HG03097 (cell line): ENCODE data around the gene FOXL2.
"Not testable (repeated sequence)": the region's sequence is repeated elsewhere in the genome, so short reads cannot be mapped to it uniquely, and the experiment has no call there.

Source experiments
- ATAC-seq: cut with Tn5 transposase; IDR thresholded peaks from one replicate; pipeline ENCODE4 v1.9.1; 2021; ENCODE audit not compliant: unreplicated experiment, low FRiP score

The FOXL2 gene

DNA sequence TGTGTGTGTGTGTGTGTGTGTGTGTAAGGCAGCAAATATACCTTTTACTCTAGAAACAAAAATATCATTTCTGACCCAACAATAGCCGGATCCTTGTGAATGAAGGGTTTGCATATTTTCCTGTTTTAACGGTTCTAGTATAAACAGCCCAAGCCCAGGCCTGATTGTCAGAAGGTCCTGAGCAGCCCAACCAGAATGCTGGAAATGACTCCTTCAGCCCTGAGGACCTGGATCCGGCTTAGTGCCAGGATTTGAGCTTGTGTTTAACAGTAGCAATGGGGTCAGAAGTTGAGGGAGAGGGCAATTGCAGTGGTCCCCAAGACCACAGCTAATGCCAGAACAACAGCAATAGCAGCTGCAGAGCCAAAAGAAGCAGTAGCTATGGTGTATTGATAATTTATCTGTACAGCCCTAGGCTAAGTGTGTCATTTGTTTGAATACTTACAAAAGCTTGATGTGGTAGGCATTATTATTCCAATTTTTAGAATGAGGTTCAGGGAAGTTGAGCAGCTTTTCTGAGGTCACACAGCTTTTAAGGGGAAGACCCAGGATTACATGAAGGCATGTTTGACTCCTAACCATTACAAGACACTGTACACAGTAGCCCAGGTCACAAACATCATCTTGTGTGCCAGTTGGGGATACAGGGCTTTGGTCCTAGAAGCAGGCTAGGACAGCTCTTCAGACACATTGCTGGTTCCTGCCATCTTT, 12.8 kb downstream of the FOXL2 start:
- ATAC-seq: no peak

DNA sequence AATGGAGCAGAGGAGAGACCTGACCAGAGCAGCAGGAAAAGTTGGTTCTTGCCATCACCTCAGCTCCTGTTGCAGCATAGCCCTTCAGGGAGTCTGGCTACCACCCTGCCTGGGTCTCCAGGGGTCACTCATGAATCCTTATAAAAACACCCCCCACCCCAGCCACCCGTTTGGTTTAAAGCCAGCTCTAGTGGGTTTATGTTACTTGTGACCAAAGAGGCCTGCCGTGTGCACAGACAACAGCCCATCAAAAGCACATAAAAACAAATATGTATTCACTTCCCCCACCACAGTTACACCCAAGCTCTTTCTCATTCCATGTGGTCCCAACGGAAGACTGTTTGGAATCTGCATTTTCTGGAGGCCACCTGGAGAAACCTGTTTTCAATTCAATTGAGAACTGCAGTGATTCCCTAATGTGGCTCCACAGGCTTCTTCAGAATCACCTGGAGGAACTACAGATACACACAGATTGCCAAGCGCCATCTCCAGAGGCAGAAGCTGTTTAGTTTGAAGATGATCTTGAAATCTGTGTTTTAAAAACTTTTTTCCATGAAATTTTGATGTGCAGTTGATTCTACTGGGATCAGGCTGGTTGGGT, 13.8 kb downstream of the FOXL2 start:
- ATAC-seq: no peak

DNA sequence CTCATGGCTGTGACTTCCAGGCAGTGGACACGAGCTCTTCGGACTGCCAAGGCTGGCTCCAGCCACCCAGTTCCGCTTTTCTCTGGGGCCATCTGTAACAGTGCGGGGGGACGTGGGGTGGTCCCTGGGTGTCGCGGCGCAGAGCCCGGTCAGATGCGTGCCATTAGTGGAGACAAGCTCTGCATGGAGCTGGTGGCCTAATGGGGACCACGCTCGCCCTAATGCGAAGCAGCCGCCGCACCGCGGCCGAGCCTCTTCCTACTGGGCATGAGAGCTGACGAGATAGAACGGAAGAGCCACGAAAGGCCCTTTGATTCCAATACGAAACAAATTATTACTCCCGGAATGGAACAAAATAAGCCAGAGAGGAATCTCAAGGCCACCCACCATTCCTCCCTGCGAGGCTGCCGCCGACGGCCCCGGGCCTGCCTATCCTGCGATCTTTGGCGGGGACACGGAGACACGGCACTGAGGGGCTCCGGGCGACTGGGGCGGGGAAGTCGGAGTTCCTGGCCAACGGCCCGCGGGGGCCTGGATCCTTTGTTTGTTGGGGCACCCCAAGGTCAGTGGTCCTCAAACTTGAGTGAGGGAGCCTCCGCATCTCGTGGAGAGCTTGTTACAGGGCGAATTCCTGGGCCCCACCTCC, 18.1 kb downstream of the FOXL2 start:
- ATAC-seq: no peak

DNA sequence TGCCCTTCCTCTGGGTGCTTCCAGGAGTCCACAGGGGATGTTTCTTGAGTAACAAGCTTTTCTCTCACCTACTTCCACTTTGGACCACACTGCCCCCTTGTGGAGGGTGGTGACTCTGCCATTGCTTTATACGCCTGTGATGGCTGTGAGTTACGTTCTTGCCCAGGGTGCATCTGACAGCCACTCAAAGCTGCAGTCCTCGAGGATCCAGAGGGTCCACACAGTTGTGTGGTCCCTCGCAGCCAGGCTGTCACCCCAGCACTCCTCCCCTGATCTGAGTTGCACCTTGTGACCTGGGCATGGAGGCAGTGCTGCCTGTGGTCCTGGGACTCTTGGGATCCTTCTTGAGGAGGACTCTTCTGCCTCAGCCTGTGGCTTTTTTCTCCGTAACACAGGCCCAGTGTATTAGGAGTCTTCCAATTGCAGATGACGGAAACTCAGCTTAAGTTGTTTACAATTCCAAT, 23.4 kb downstream of the FOXL2 start:
- ATAC-seq: peak; percentile 63

DNA sequence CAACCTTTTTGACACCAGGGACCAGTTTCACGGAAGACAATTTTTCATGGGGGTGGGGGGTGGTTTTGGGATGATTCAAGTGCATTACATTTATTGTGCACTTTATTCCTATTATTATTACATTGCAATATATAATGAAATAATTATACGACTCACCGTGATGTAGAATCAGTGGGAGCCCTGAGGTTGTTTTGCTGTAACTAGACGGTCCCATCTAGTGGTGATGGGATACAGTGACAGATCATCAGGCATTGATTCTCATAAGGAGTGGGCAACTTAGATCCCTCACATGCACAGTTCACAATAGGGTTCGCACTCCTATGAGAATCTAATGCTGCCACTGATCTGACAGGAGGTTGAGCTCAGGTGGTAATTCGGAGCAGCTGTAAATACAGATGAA, 24.5 kb downstream of the FOXL2 start:
- ATAC-seq: not testable (repeated sequence)

DNA sequence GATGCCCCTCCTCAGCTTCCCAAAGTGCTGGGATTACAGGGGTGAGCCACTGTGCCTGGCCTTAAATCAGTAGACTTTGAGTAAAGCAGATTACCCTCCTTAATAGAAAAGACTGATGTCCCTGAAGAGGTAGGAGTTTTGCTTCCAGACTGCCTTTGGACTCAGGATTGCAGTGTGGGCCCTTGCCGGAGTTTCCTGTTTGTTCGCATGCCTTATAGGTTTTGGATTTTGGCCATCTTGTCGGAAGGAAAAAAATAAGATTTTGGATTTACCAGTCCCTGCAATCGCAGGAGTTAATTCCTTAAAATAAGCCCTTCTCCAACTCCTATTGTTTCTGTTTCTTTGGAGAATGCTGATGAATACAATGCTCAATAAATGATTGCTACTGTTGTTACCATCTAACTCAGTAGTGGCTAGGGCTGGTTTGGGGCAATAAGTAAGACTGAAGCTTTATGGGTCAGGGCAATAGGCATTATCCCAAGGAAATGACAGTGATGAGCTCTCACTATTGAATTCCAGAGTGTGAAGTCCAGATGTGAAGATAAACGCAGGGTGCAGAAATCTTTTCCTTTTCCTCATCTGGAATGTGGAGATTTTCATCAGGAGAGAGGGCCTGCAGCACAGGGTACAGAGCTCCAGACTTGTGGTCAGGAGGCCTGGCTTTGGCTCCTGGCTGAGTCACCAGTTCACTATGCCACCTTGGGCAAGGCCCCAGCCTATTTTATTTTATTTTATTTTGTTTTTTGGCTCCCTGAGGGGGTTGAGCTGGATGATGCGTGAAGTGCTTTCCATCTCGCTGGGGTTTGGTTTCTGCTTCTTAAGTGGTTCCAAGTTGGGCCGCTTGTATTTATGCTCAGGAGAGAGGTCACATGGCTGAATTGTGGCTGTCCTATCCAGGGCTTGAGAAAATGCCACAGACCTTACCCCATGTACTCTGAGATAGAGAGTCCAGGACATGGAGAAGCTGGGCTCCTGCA, 25.3 kb downstream of the FOXL2 start:
- ATAC-seq: no peak

DNA sequence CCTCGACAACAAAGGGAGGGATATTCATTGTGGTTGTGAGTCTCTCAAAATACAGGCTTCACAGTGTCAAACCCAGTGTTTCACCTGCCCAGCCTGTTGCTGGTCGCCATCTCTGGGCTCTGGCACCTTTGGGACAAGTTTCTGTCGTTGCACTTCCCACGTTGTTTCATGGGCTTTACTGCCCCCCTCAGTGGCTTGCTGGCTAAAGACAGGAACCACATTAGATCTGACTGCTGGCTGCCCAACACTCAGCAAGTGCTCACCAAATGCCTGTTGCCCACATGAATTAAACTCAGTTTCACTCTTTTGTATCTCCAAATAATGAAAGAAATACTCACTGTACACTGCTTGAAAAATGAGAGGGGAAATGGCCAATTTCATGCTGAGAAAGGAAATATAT, 27.6 kb downstream of the FOXL2 start:
- ATAC-seq: no peak

DNA sequence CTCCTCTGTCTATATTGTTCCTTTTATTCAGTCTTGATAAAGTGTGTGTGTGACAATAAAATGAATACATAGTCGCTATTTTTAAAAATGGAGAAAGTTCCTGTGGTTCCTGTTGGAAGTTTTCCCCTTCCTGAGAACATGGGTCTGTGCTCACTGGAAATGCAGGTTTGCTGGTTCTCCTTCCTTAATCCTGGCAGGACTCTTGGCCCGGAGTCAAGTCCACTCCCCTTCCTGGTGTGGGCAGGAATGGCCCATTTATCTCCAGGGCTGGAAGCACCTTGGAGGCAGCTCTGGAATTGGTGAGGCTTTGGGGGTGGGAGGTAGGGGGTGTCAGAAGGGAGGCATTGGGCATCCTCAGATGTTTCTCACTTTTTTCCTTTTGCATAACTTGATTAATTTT, 30.1 kb downstream of the FOXL2 start:
- no peak for ATAC-seq

DNA sequence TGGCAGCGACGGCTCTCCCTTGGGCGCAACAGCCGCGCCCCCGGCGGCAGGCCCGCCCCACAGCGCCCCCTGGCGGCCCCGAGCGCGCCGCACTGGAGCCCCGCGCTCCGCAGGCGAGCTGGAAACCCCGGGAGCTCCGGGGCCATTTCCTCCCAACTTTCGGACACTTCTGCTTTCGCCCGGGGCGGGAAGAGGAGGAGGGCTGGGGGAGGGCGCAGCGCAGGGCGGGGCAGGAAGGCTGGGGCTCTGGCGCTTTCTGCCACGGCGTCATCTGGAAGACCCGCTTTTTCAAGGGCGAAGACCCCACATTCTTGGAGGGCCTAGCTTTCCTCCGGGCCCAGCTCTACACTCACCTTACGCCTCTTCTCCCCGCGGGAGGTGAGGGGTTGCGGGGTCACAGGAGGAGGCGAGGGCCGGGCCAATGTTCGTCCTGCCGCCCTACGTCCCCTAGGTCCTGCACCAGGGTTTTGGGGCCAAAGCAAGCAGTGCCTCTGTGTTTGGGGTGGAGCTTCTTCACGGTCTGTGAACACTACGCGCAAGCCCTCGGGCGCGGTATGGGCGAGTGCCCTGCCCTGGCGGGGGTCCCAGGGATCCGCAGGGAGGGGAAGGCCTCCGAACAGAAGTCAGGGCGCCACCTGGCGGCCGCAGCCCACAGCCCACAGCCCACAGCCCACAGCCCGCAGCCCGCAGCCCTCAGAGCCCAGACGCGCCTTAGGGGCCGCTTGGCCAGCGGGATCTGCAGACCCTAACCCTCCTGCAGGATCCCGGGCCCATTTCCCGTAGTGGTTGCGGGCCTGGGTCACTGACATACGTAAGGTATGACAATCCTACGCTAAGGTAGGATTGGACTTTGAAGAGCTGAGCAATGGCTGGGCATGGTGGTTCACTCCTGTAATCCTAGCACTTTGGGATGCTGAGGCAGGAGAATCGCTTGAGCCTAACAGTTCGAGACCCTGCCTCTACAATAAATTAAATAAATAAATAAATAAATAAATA, 31.1 kb downstream of the FOXL2 start:
- peak; percentile 81 for ATAC-seq

DNA sequence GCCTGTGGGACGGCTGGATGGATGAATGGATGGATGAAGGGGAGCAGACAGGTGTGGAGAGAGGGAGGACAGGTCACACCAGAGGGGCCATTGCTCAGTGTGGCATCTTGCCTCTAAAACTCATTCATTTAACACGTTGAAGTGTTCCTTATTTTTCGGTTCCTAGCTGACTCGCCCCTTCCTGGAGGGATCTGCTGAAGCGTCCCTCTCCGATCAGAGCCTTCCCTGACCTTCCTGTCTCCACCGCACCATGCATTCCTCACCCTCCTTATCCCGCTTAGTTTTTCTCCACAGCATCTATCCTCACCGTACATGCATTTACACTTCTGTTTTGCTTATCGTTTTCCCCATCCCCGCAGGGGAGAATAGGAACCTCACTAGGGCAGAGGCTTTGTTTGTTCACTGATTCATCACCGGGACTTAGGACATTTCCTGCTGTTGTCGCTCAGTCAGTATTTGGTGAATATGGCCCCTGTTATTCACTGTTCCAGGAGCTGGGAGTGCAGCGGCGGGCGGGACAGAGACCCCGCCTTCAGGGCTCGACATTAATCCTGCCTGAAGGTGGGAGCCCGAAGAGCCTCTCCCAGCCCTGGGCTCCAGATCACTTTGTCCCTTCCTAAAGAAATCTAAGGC, 32.0 kb downstream of the FOXL2 start:
- ATAC-seq: no peak

DNA sequence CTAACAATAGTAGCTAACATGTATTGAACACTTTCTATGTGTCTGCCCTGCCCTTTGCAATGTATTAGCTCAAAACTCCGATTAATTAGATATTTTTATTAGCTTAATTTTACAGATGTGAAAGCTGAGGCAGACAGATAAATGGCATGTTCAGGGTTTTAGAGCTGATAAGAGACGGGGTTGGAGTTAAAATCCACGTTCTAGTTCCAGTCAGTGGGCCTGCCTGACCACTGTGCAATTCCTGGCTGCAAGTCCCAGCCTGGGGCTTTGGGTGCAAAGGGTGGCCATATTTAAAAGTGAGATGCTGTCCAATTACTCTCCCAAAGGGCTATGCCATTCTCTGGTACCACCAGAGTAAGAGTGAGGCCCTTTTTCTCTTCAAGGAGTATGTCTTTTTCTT, 33.2 kb downstream of the FOXL2 start:
- no peak for ATAC-seq

DNA sequence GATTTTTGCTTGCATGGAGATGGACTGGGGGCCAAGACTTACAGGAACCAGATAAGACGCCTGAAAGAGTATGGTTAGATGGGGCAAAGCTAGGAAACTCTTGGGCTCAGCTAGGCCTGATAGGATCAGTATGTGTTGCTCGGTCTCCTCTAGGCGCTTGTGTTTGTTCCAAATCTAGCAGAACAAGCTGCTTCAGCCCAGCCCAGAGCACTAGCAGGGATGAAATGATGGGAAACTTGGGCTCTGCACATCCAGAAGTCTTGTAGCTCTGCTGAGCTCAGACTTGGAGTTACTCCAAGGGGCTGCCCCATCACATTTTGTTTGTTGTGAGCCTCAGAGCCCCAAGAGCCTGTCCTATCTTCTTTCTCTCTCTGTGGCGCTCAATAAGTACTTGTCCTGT, 34.7 kb downstream of the FOXL2 start:
- no peak for ATAC-seq

DNA sequence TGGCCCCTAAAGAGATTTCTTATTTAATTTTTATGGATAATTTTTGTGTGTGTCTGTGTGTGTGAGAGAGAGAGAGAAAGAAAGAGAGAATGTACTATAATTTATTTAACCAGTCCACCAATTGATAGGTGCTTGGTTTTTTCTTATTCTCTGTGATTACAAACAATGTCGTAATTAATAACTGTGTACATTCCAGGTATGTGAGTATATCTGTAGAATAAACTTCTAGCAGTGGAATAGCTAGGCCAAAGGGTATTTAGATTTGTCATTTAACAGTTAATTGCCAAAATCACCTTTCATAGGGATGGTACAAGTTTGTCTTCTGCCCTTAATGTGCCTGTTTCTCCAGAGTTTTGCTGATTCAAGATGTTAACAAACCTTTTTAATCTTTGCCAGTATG, 35.3 kb downstream of the FOXL2 start:
- no peak for ATAC-seq

DNA sequence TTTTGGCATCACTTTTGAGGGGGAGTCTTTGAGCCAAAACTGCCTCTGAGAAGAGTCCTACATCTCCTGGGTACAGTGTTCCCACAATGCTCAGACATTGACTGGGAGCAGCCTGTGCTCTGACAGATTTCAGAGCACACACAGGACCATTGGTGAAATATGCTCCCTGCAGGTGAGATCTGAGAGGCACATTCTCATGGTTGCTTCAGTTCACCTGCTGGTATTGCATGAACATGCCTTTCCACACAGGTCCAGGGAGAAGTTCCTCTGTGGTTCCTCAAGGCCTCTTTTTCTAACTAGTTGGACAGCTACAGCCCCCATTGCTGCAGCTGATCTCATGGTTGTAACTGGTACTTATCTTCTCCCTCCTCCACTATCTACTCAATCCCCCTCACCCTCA, 37.0 kb downstream of the FOXL2 start:
- ATAC-seq: no peak

DNA sequence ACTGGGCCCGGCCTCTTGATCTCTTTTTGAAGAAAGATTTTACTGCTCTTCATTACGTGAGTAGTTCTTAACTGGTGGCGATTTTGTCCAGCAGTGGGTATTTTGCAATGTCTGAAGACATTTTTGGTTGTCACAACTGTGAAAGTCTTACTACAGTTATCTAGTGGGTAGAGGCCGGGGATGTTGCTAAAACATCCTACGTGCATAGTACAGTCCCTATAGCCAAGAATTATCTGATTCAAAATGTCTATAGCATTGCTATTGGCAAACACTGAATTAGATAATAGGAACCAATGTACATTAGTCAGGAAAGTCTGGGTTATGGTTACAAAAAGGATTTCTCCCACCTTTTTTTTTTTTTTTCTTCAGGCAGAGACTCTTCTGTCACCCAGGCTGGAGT, 38.1 kb downstream of the FOXL2 start:
- ATAC-seq: no peak

DNA sequence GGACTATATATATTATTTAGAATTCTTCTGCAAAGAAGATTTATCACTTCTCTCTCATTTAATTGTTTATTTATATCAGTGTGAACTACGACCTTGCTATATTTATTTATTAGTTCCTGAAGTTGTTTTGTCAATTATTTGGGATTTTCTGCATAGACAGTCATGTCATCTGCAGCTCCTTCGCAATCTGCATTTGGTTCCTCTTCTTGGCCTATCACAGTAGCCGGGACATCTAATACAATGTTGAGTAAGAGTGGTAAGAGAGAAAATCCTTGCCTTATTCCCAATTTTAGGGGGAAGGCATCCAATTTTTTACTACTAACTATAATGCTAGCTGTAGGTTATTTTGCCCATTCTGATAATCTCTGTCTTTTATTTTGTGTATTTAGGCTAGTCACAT, 39.4 kb downstream of the FOXL2 start:
- ATAC-seq: no peak

DNA sequence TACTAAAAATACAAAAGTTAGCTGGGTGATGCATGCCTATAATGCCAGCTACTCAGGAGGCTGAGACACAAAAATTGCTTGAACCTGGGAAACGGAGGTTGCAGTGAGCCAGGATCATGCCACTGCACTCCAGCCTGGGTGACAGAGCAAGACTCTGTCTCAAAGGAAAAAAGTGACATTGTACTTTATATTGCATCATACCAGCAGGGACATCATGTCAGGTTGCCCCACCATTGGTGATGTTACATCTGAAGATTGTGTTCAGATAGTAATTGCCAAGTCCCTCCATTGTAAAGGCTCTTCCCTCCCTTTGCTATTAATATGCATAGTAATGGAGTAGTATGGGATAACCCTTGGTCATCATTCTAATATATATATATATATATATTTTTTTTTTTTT, 44.8 kb downstream of the FOXL2 start:
- ATAC-seq: no peak

DNA sequence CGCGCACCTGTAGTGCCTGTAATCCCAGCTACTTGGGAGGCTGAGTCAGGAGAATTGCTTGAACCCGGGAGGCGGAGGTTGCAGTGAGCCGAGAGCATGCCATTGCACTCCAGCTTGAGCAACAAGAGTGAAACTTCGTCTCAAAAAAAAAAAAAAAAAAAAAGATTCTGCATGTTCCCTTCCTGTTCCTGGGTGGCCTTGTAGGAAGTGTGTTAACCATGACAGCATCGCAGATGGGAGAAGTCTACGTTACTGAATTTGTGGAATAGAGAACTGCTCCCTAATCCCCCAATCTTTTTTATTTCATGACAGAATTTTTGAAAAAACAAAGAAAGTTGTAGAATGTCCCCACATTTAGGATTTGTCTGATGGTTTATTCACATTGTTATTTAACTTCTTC, 45.4 kb downstream of the FOXL2 start:
- ATAC-seq: no peak

DNA sequence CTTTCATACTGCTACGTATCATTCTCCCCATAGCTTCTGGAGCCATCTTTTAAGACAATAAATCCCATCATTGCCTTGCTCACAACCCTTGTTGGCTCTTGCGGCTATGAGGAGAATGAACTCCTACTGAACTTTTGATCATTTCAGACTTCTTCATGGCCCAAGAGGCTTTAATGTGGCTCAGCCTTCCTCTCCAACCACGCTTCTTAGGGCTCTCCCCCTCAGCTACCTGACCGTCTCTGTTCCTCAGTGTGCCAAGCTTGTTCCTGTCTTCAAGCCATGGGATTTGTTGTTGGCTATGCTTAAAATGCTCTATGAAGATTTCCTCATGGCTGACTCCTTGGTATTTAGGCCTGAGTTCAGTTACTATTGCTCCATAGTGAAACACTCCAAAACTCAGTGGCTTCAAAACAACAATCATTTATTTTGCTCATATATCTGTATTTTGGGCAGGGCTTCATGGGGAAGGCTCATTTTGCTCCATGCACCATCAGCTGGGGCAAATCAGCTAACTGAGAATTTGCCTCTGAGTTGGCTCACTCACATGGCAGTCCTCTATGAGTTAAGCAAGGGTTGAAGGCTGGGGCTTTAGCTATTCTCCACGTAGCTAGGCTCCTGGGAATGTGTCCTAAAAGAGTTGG, 47.5 kb downstream of the FOXL2 start:
- ATAC-seq: no peak
